GM19455 (cell line): ENCODE data around the gene RETREG1.
"Not testable (repeated sequence)": the region's sequence is repeated elsewhere in the genome, so short reads cannot be mapped to it uniquely, and the experiment has no call there.

ENCODE experiments used
- ATAC-seq: cut with Tn5 transposase; IDR thresholded peaks from one replicate; pipeline ENCODE4 v1.9.1; 2021; ENCODE audit not compliant: unreplicated experiment

The RETREG1 gene

DNA sequence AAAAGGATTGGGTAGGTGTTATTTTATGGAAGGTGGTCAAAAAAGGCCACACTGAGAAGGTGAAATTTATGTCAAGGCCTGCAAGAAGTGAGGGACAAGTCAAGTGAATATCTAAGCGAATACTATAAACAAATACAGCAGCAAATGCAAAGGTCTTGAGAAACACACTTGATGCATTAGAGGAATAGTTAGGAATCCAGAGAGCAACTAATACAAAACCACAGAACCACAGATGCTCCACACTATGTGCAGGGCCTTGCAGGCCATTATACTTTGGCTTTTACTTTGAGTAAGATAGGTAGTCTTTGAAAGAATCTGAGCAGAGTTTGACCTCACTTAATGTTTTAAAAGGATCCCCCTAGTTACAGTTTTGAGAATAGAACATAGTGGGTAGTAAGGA, 155.8 kb downstream of the RETREG1 start:
- ATAC-seq = no peak

DNA sequence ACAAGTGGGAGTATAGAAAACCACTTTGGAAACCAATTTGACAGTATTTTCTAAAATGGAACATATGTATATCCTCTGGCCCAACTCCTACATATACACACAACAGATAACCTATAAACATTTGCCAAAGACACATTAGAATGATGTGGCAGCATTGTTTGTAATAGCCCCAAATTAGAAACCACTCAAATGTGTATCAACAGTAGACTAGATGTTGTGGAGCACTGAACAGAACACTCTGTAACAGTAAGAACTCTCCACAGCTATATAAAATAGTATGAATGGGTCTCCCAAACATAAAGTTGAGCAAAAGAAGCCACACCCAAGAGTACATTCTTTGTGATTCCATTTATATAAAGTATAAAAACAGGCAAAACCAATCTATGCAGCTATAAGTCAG, 157.3 kb downstream of the RETREG1 start:
- ATAC-seq = no peak

DNA sequence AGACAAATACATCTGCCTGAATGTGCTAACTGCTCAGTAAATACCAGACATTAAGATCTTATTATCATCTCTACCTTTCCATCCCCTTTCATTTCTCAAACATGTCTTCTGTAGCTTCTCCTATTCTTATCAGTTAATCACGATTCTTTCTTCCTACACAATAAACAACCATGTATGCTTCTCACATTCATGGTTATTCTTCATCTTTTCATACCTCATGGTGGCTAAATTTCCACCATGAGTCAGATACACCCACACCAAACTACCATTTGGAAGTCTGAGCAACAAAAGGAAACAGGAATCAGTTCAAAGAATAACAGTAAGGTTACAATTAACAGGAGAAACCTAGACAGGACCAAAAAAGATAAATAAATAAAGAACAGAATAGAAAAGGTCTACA, 158.9 kb downstream of the RETREG1 start:
- ATAC-seq = no peak

- ATAC-seq = no peak
Measured at GRCh38 chr5:16457451-16457850, 159.3 kb downstream of the RETREG1 start.

DNA sequence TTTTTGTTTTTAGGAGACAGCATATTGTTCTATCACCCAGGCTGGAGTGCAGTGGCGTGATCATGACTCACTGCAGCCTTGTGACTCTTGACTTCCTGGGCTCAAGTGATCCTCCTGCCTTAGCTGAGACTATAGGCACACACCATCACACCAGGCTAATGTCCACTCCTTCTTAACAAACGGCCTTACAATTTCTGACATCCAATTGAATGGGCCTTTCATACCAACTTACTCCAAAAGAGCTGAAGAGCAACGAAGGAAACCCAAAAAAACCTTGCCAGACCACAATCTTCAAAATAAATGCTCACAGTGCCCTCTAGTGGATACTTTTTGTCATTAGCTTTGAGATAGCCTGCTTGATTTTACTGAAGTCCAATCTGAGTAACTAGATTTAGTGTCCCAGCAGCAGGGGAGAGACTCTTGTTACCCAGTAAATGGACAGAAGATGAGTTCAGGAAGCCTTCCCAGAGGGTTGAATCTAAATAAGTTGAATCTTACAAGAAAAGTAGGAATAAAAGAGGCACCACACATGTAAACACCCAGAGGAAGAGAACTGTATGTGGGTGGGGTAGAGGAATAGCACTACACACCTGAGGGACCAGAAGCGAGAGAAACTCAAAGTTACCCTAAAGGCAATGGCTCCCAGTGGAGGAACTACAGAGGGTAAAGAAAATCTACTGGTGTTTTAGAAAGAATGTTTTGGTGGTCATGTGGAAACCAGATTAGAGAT, 160.5 kb downstream of the RETREG1 start:
- peak; percentile 71 for ATAC-seq

- ATAC-seq = no peak
Measured at GRCh38 chr5:16455668-16456067, 161.1 kb downstream of the RETREG1 start.

GRCh38 chr5:16454686-16455085, 162.1 kb downstream of the RETREG1 start:
- ATAC-seq = no peak

GRCh38 chr5:16453609-16454008, 163.2 kb downstream of the RETREG1 start:
- no peak for ATAC-seq

- peak; percentile 67 for ATAC-seq
Measured at GRCh38 chr5:16450163-16450562, 166.6 kb downstream of the RETREG1 start.

DNA sequence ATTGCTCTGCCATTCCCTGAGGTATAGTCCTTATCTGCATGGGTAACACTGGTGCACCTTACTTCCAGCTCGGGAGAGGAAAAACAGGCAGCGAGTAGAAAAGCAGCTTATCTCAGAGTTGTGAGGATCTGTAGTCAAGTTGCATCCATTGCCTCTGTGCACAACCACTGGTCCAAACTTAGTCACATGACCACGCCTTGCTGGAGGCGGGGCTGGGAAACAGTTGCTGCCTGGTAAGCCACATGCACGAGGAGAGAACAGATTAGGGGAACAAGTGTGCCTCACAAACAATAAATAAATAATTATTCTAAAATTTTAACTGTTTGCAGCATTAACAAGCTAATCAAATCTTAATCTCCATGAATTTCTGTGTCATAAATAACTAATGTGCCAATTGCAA, 169.8 kb downstream of the RETREG1 start:
- no peak for ATAC-seq

- ATAC-seq = no peak
Measured at GRCh38 chr5:16437977-16438376, 178.8 kb downstream of the RETREG1 start.

- ATAC-seq = not testable (repeated sequence)
Measured at GRCh38 chr5:16436065-16436682, 180.6 kb downstream of the RETREG1 start.

DNA sequence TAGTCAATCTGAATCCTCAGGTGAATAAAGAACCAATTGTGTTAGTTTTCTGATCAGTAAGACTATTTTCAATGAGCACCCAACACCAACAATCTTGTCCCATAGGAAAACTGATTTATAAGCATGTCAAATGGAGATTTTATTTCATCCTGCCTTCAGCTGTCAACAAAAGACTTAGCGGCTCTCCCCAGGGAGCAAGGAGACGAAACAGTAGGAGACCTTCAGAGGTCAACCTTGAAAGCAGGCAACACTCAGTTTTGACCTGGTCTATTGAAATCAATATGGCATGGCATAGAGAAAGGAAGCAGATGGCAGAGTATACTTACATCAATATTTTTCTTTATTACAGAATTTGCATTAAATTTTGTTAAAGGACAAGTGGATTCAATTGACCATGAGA, 185.3 kb downstream of the RETREG1 start:
- ATAC-seq = no peak

GRCh38 chr5:16430349-16431089, 186.3 kb downstream of the RETREG1 start:
- ATAC-seq = no peak

GRCh38 chr5:16428359-16428758, 188.4 kb downstream of the RETREG1 start:
- ATAC-seq = no peak

DNA sequence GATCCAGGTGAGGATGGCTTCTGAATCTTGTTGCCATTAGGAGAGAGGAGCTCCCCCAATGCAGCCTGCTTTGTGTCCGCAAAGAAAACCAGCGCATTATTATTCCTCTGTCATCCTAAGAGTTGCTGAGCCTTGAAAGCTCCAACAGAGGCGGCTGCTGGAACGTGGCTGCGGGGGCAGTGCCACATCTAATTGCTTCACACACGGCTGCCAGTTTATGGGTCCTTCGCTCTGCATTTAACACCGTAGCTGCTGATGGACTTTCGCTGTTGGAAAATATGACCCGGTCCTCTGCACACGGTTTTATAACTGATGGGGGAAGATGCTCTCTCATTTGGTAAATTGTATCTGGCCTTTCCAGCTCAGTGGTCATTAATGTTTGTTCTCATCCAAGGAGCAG, 189.2 kb downstream of the RETREG1 start:
- ATAC-seq = no peak
